CD4-positive, alpha-beta T cell treated with Interleukin-2 at 100 ng/mL for 4 hours (primary cell): ENCODE measurements around the gene ARHGAP15.
A peak's percentile ranks its signal among the peaks of the same experiment; 100 is the strongest.

ENCODE experiments used
- DNase-seq: peaks from one replicate; pipeline ENCODE4 v3.0.0-alpha.2; 2020; ENCODE audit warnings: low spot score

The ARHGAP15 gene

GRCh38 chr2:143399631-143400069 lies 270.4 kb downstream of the ARHGAP15 start:
- DNase-seq = no peak

- DNase-seq = no peak
Observed at GRCh38 chr2:143401861-143402260, 272.6 kb downstream of the ARHGAP15 start.

- DNase-seq = no peak
Observed at GRCh38 chr2:143402451-143402850, 273.2 kb downstream of the ARHGAP15 start.

- no peak for DNase-seq
Observed at GRCh38 chr2:143410082-143410897, 281.1 kb downstream of the ARHGAP15 start.

GRCh38 chr2:143415571-143415970 lies 286.4 kb downstream of the ARHGAP15 start:
- no peak for DNase-seq

GRCh38 chr2:143417428-143417827 lies 288.2 kb downstream of the ARHGAP15 start:
- no peak for DNase-seq

- DNase-seq = peak; percentile 47
Observed at GRCh38 chr2:143420313-143420712, 291.1 kb downstream of the ARHGAP15 start.

GRCh38 chr2:143422681-143423080 lies 293.5 kb downstream of the ARHGAP15 start:
- no peak for DNase-seq

- no peak for DNase-seq
Observed at GRCh38 chr2:143425896-143426295, 296.7 kb downstream of the ARHGAP15 start.

- DNase-seq = no peak
Observed at GRCh38 chr2:143426296-143426695, 297.1 kb downstream of the ARHGAP15 start.

- DNase-seq = peak; percentile 62
Observed at GRCh38 chr2:143428700-143429099, 299.5 kb downstream of the ARHGAP15 start.

GRCh38 chr2:143429932-143430679 lies 300.9 kb downstream of the ARHGAP15 start:
- no peak for DNase-seq

- DNase-seq = no peak
Observed at GRCh38 chr2:143431316-143431715, 302.1 kb downstream of the ARHGAP15 start.

GRCh38 chr2:143433251-143433650 lies 304.0 kb downstream of the ARHGAP15 start:
- no peak for DNase-seq

- no peak for DNase-seq
Observed at GRCh38 chr2:143433840-143434239, 304.6 kb downstream of the ARHGAP15 start.

- DNase-seq = no peak
Observed at GRCh38 chr2:143434445-143434844, 305.2 kb downstream of the ARHGAP15 start.

GRCh38 chr2:143435131-143435530 lies 305.9 kb downstream of the ARHGAP15 start:
- no peak for DNase-seq

- no peak for DNase-seq
Observed at GRCh38 chr2:143436951-143437350, 307.7 kb downstream of the ARHGAP15 start.

GRCh38 chr2:143440411-143441012 lies 311.3 kb downstream of the ARHGAP15 start:
- DNase-seq = no peak

- no peak for DNase-seq
Observed at GRCh38 chr2:143442193-143442592, 313.0 kb downstream of the ARHGAP15 start.

- DNase-seq = no peak
Observed at GRCh38 chr2:143451642-143452281, 322.5 kb downstream of the ARHGAP15 start.

GRCh38 chr2:143452817-143453451 lies 323.7 kb downstream of the ARHGAP15 start:
- peak; percentile 60 for DNase-seq
